ENCODE results near the gene NUDT19. TPM values are rescaled to one million over a fixed set of nuclear protein-coding genes. Genes with fewer than 3 reads are reported as not detected.

Gene NUDT19
- total and polyA plus RNA-seq, 4 donors = 4.6 to 9.2 (median 6.6) TPM

DNA sequence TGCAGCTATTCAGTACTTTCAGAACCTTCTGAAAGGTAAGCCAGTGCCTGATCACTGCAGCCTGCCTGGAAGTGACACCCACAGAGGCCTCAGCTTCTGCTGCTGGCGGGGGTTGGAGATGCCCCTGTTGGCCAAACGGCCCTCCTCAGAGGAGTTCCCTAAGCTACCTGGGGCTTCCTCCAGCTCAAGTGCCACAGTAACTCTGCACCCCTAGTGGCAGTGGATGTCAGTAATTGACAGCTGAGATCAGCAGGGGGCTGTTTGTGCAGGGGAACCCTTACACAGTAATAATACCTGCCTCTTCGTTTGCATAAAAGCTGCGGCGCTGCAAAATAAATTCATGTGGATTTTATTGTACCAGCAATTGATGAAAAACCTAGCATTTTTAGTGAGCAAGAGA, 56.9 kb downstream of the NUDT19 start:
- H3K27ac ChIP-seq (ENCODE audit: low read depth in 1 of 2, low read length in 2 of 2) = no peak overlapping the region
- no peaks in the 10 kb centered on the region for H3K9me3 ChIP-seq (ENCODE audit: control insufficient read depth in 4 of 4, low read length in 3 of 4)
- WGBS = 68% methylated on average over 5 of the region's 5 CpGs
- H3K4me1 ChIP-seq (ENCODE audit: control insufficient read depth in 4 of 4, insufficient read depth in 4 of 4, low read length in 3 of 4) = no peaks in the 10 kb centered on the region
- no peaks in the 10 kb centered on the region for H3K27me3 ChIP-seq (ENCODE audit: control insufficient read depth in 4 of 4, insufficient read depth in 4 of 4, low read length in 3 of 4)
- no peak for DNase-seq (ENCODE audit: low spot score)
- TF ChIP-seq, protein P1, sequence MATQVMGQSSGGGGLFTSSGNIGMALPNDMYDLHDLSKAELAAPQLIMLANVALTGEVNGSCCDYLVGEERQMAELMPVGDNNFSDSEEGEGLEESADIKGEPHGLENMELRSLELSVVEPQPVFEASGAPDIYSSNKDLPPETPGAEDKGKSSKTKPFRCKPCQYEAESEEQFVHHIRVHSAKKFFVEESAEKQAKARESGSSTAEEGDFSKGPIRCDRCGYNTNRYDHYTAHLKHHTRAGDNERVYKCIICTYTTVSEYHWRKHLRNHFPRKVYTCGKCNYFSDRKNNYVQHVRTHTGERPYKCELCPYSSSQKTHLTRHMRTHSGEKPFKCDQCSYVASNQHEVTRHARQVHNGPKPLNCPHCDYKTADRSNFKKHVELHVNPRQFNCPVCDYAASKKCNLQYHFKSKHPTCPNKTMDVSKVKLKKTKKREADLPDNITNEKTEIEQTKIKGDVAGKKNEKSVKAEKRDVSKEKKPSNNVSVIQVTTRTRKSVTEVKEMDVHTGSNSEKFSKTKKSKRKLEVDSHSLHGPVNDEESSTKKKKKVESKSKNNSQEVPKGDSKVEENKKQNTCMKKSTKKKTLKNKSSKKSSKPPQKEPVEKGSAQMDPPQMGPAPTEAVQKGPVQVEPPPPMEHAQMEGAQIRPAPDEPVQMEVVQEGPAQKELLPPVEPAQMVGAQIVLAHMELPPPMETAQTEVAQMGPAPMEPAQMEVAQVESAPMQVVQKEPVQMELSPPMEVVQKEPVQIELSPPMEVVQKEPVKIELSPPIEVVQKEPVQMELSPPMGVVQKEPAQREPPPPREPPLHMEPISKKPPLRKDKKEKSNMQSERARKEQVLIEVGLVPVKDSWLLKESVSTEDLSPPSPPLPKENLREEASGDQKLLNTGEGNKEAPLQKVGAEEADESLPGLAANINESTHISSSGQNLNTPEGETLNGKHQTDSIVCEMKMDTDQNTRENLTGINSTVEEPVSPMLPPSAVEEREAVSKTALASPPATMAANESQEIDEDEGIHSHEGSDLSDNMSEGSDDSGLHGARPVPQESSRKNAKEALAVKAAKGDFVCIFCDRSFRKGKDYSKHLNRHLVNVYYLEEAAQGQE (IDR thresholded peaks at IDR 0.05) = no peak
- TF ChIP-seq RAD21 (IDR thresholded peaks at IDR 0.05) = peak in 1 of 2 donors; percentile 8
- TF ChIP-seq HNF4G (IDR thresholded peaks at IDR 0.05) = no peak
- H3K4me3 ChIP-seq (ENCODE audit: low read depth in 1 of 3, low read length in 3 of 3) = no peak overlapping the region
- no peak overlapping the region for H3K9ac ChIP-seq (ENCODE audit: low read depth in 1 of 2, low read length in 2 of 2)
- H3K36me3 ChIP-seq (ENCODE audit: control insufficient read depth in 4 of 4, insufficient read depth in 3 of 4, low read depth in 1 of 4, low read length in 3 of 4) = no peaks in the 10 kb centered on the region

DNA sequence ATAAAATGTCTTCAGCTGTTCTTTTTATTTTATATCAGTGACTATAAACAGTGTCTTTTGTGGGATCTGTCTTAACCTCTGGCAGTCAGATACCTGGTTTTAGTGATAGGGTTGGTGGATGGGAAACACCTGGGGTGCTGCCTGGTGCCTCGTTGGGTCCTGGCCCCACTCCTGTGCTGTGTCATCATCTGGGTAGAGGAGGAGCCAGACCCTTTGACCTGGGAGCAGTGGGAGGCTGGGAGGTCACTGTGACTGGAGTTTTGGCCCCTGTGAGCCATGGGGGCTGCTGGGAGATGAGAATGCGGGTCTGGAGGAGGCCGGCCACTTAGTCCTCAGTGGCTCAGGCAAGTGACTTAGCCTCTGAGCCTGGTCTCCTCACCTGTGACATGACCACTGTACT, 57.3 kb downstream of the NUDT19 start:
- H3K9me3 ChIP-seq (ENCODE audit: control insufficient read depth in 4 of 4, low read length in 3 of 4) = no peaks in the 10 kb centered on the region
- H3K4me3 ChIP-seq (ENCODE audit: low read depth in 1 of 3, low read length in 3 of 3) = no peak overlapping the region
- TF ChIP-seq RAD21 (IDR thresholded peaks at IDR 0.05) = no peak
- no peak for TF ChIP-seq EGR1 (IDR thresholded peaks at IDR 0.05; ENCODE audit: low read depth in 2 of 2)
- TF ChIP-seq SP1 (IDR thresholded peaks at IDR 0.05) = no peak
- TF ChIP-seq, protein P2, sequence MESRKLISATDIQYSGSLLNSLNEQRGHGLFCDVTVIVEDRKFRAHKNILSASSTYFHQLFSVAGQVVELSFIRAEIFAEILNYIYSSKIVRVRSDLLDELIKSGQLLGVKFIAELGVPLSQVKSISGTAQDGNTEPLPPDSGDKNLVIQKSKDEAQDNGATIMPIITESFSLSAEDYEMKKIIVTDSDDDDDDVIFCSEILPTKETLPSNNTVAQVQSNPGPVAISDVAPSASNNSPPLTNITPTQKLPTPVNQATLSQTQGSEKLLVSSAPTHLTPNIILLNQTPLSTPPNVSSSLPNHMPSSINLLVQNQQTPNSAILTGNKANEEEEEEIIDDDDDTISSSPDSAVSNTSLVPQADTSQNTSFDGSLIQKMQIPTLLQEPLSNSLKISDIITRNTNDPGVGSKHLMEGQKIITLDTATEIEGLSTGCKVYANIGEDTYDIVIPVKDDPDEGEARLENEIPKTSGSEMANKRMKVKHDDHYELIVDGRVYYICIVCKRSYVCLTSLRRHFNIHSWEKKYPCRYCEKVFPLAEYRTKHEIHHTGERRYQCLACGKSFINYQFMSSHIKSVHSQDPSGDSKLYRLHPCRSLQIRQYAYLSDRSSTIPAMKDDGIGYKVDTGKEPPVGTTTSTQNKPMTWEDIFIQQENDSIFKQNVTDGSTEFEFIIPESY (IDR thresholded peaks at IDR 0.05) = no peak
- no peak for TF ChIP-seq RXRA (IDR thresholded peaks at IDR 0.05)
- TF ChIP-seq, protein P3, sequence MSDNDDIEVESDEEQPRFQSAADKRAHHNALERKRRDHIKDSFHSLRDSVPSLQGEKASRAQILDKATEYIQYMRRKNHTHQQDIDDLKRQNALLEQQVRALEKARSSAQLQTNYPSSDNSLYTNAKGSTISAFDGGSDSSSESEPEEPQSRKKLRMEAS (IDR thresholded peaks at IDR 0.05) = no peak
- no peak for TF ChIP-seq TAF1 (conservative IDR thresholded peaks at IDR 0.05)
- no peak for TF ChIP-seq NR2F2 (IDR thresholded peaks at IDR 0.05)
- TF ChIP-seq GABPA (IDR thresholded peaks at IDR 0.05 in 1 of 2, conservative IDR thresholded peaks at IDR 0.05 in 1 of 2) = no peak
- no peak for TF ChIP-seq FOXA1 (IDR thresholded peaks at IDR 0.05)
- TF ChIP-seq FOXA2 (IDR thresholded peaks at IDR 0.05) = no peak
- TF ChIP-seq HNF4G (IDR thresholded peaks at IDR 0.05) = no peak
- TF ChIP-seq, protein P4, sequence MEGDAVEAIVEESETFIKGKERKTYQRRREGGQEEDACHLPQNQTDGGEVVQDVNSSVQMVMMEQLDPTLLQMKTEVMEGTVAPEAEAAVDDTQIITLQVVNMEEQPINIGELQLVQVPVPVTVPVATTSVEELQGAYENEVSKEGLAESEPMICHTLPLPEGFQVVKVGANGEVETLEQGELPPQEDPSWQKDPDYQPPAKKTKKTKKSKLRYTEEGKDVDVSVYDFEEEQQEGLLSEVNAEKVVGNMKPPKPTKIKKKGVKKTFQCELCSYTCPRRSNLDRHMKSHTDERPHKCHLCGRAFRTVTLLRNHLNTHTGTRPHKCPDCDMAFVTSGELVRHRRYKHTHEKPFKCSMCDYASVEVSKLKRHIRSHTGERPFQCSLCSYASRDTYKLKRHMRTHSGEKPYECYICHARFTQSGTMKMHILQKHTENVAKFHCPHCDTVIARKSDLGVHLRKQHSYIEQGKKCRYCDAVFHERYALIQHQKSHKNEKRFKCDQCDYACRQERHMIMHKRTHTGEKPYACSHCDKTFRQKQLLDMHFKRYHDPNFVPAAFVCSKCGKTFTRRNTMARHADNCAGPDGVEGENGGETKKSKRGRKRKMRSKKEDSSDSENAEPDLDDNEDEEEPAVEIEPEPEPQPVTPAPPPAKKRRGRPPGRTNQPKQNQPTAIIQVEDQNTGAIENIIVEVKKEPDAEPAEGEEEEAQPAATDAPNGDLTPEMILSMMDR (IDR thresholded peaks at IDR 0.05; ENCODE audit: low read depth, low read length, missing input control) = no peak
- TF ChIP-seq, protein P1 (IDR thresholded peaks at IDR 0.05) = no peak
- TF ChIP-seq, protein P5, sequence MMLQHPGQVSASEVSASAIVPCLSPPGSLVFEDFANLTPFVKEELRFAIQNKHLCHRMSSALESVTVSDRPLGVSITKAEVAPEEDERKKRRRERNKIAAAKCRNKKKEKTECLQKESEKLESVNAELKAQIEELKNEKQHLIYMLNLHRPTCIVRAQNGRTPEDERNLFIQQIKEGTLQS (IDR thresholded peaks at IDR 0.05) = no peak
- no peak for TF ChIP-seq JUND (IDR thresholded peaks at IDR 0.05)
- TF ChIP-seq HNF4A (conservative IDR thresholded peaks at IDR 0.05) = no peak
- TF ChIP-seq YY1 (IDR thresholded peaks at IDR 0.05) = no peak
- no peaks in the 10 kb centered on the region for H3K4me1 ChIP-seq (ENCODE audit: control insufficient read depth in 4 of 4, insufficient read depth in 4 of 4, low read length in 3 of 4)
- 69% methylated on average over 3 of the region's 3 CpGs for WGBS
- DNase-seq (ENCODE audit: low spot score) = no peak
- peaks cover 0 to 2% (median 0%) of the 10 kb centered on the region in 4 donors for H3K27me3 ChIP-seq (ENCODE audit: control insufficient read depth in 4 of 4, insufficient read depth in 4 of 4, low read length in 3 of 4)
- H3K9ac ChIP-seq (ENCODE audit: low read depth in 1 of 2, low read length in 2 of 2) = no peak overlapping the region
- H3K36me3 ChIP-seq (ENCODE audit: control insufficient read depth in 4 of 4, insufficient read depth in 3 of 4, low read depth in 1 of 4, low read length in 3 of 4) = no peaks in the 10 kb centered on the region
- H3K27ac ChIP-seq (ENCODE audit: low read depth in 1 of 2, low read length in 2 of 2) = no peak overlapping the region

Data from liver (tissue), 9 donors.